Ascending aorta (tissue), 2 donors: ENCODE results near the gene SRP14. TPM values are rescaled to one million over a fixed set of nuclear protein-coding genes. Genes with fewer than 3 reads are reported as not detected.
"Not testable (repeated sequence)": the region's sequence is repeated elsewhere in the genome, so short reads cannot be mapped to it uniquely, and the experiment has no call there.

Source experiments
- DNase-seq, 2 donors: peaks; one replicate each; pipeline ENCODE4 v3.0.0-alpha.2; 2019; ENCODE audit warnings: low spot score in 2 of 2
- H3K27ac ChIP-seq, 2 donors: fragments of 200-600 bp; sonication (generic); one replicate each; pipeline ENCODE4 v1.5.1; 2016 to 2017; ENCODE audit warnings: mild to moderate bottlenecking in 1 of 2
- H3K27me3 ChIP-seq: fragments of 200-600 bp; sonication (generic); one replicate; pipeline ENCODE4 v1.5.1; 2017
- H3K36me3 ChIP-seq, 2 donors: fragments of 200-600 bp; sonication (generic); one replicate each; pipeline ENCODE4 v1.5.1; 2016
- H3K4me1 ChIP-seq, 2 donors: fragments of 200-600 bp; sonication (generic); one replicate each; pipeline ENCODE4 v1.5.1; 2016 to 2017; ENCODE audit warnings: mild to moderate bottlenecking in 1 of 2
- H3K4me3 ChIP-seq, 2 donors: fragments of 200-600 bp; sonication (generic); one replicate each; pipeline ENCODE4 v1.5.1; 2016 to 2017; ENCODE audit warnings: mild to moderate bottlenecking in 1 of 2
- H3K9me3 ChIP-seq, 2 donors: fragments of 200-600 bp; sonication (generic); one replicate each; pipeline ENCODE4 v1.5.1; 2016
- intact Hi-C: fragments of 100-400 bp; cut with DNase I; formaldehyde crosslinking; loops from one replicate; pipeline ENCODE4 v1.15.1; 2023
- total RNA-seq: library from RNA; depleted of rRNA; stranded (reverse); fragments of >200 nt; gene quantifications from one replicate; pipeline ENCODE4 v1.1.0, GENCODE V29; 2016
- TF ChIP-seq, protein P1 (sequence below), 3 experiments: fragments of 200-600 bp in 2 of 3; fragments of 450-650 bp in 1 of 3; sonication (generic) in 2 of 3; IDR thresholded peaks; one replicate each; pipeline ENCODE4 v1.5.1; 2016 to 2019; ENCODE audit warnings: antibody characterized with exemption in 3 of 3, mild to moderate bottlenecking in 1 of 3, moderate library complexity in 1 of 3

Gene SRP14
- total RNA-seq, 1 donor from 2014 or later: 365 TPM

DNA sequence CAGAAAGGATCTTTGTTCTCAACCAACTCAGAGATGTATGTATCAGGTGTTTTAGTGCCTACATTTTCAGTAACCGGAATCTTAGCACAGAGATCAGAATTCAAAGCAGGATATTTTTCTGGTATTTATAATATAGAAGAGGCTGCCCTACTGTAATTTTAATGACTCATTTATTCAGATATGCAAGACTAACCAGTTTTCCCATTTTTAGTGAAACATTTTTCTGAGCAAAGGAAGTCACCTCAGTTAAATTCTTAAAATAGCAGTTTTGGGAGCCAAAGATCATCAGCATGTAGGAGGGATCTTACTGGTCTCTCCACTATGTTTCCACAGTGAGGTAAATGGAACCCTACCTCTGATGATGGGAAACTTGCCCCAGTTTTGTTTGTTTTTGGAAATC, 42.0 kb downstream of the SRP14 start:
- intact Hi-C loops: no loop called here
- no peak overlapping the region for H3K27ac ChIP-seq
- no peaks in the 10 kb centered on the region for H3K4me1 ChIP-seq
- no peak for DNase-seq
- TF ChIP-seq, protein P1, sequence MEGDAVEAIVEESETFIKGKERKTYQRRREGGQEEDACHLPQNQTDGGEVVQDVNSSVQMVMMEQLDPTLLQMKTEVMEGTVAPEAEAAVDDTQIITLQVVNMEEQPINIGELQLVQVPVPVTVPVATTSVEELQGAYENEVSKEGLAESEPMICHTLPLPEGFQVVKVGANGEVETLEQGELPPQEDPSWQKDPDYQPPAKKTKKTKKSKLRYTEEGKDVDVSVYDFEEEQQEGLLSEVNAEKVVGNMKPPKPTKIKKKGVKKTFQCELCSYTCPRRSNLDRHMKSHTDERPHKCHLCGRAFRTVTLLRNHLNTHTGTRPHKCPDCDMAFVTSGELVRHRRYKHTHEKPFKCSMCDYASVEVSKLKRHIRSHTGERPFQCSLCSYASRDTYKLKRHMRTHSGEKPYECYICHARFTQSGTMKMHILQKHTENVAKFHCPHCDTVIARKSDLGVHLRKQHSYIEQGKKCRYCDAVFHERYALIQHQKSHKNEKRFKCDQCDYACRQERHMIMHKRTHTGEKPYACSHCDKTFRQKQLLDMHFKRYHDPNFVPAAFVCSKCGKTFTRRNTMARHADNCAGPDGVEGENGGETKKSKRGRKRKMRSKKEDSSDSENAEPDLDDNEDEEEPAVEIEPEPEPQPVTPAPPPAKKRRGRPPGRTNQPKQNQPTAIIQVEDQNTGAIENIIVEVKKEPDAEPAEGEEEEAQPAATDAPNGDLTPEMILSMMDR (IDR thresholded peaks at IDR 0.05): no peak
- no peaks in the 10 kb centered on the region for H3K9me3 ChIP-seq
- H3K27me3 ChIP-seq: no peaks in the 10 kb centered on the region
- H3K36me3 ChIP-seq: peaks cover 28 to 57% of the 10 kb centered on the region in 2 donors
- no peak overlapping the region for H3K4me3 ChIP-seq

DNA sequence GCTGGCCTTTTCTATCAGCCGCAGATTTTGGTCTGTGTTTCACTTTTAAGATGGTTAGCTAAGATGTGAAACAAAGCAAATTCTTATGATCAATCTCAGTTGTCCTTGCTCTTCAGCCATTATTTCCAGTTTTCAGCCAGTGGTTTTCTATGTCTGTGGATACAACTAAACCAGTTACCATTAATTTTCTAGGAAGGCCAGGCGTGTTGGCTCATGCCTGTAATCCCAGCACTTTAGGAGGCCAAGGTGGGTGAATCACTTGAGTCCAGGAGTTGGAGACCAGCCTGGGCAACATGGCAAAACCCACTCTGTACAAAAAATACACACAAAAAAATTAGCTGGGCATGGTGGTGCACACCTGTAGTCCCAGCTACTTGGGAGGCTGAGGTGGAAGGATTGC, 42.8 kb downstream of the SRP14 start:
- H3K4me3 ChIP-seq: not testable (repeated sequence)
- H3K36me3 ChIP-seq: peaks cover 36 to 58% of the 10 kb centered on the region in 2 donors

DNA sequence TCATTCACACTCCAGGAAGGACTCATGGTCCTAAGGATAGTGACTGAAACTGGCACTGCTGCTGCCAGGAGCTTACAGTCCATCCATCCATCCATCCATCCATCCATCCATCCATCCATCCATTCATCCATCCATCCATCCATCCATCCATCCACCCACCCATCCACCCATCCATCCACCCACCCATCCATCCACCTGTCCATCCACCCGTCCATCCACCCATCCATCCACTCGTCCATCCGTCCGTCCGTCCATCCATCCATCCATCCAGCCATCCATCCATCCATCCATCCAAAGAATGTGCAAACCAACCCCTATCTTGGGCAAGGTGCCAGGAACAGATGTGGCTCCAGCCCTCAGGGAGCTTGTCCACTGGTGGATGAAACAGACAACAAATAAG, 46.0 kb downstream of the SRP14 start:
- H3K4me3 ChIP-seq, H3K27me3 ChIP-seq, H3K27ac ChIP-seq, H3K4me1 ChIP-seq, intact Hi-C loops, H3K9me3 ChIP-seq, DNase-seq: not testable (repeated sequence)
- H3K36me3 ChIP-seq: peaks cover 65 to 83% of the 10 kb centered on the region in 2 donors

More for the DNA sequence above, 42.8 kb downstream of the SRP14 start:
- H3K27ac ChIP-seq, H3K4me1 ChIP-seq, intact Hi-C loops, DNase-seq, H3K27me3 ChIP-seq, H3K9me3 ChIP-seq: not testable (repeated sequence)

- Histone ChIP-seq H3K9me3 (no peaks in the 10 kb centered on the region), H3K27me3 (no peaks in the 10 kb centered on the region), H3K4me3 (no peak overlapping the region), H3K27ac (no peak overlapping the region), H3K36me3 (peaks cover 72 to 87% of the 10 kb centered on the region in 2 donors), H3K4me1 (no peaks in the 10 kb centered on the region)
- DNase-seq: no peak
- TF ChIP-seq, protein P1 (IDR thresholded peaks at IDR 0.05): no peak
- intact Hi-C loops: no loop called here
Measured at GRCh38 chr15:39990706-39991105, 48.3 kb downstream of the SRP14 start.

DNA sequence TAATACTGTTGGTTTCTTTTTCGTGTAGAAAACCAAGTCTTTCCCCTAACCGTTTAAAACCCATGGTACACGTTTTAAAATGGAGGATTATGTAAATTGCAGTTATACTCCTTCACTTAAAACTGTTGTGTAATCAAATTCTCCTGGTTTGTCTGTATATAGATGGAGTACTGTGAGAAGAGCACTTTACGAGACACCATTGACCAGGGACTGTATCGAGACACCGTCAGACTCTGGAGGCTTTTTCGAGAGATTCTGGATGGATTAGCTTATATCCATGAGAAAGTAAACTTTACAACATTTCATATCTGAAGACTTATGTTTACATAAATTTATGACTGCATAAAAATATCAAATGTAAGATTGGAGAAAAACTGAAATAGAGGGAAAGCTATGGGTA, 51.2 kb downstream of the SRP14 start:
- no peak for DNase-seq
- TF ChIP-seq, protein P1 (IDR thresholded peaks at IDR 0.05): no peak
- Histone ChIP-seq H3K4me1 (no peaks in the 10 kb centered on the region), H3K27ac (no peak overlapping the region), H3K4me3 (no peak overlapping the region), H3K36me3 (peaks cover 61 to 73% of the 10 kb centered on the region in 2 donors), H3K9me3 (no peaks in the 10 kb centered on the region), H3K27me3 (no peaks in the 10 kb centered on the region)
- intact Hi-C loops: no loop called here

Other genes starting within 250 kb of the SRP14 start
- 99.1 TPM for gene GPR176, start 118.9 kb downstream of the SRP14 start, total RNA-seq
- 26.8 TPM for gene EIF2AK4, start 105.1 kb downstream of the SRP14 start, total RNA-seq
- 2.2 TPM for gene BMF, start 69.7 kb upstream of the SRP14 start, total RNA-seq
- gene BUB1B, start 121.9 kb upstream of the SRP14 start, total RNA-seq: not detected
- not detected for gene PAK6, start 199.9 kb upstream of the SRP14 start, total RNA-seq
- gene ANKRD63, start 243.9 kb upstream of the SRP14 start, total RNA-seq: not detected